ENCODE data around the gene ITGB1.
"Not testable (repeated sequence)": the region's sequence is repeated elsewhere in the genome, so short reads cannot be mapped to it uniquely, and the experiment has no call there.

Gene ITGB1

GRCh38 chr10:32958085-32959005, at the start of gene ITGB1:
Gene ITGB1 (minus strand): TSS chr10:32958230. CDS start chr10:32935558, 22,672 bp downstream.
- peak; percentile 62 for DNase-seq (ENCODE audit: low read depth in 2 of 2)

GRCh38 chr10:33006342-33006887, 48.4 kb upstream of the ITGB1 start:
- no peak for DNase-seq (ENCODE audit: low read depth in 2 of 2)

GRCh38 chr10:33005322-33006301, 47.6 kb upstream of the ITGB1 start:
- peak in 1 of 2 donors; percentile 15 for DNase-seq (ENCODE audit: low read depth in 2 of 2)

GRCh38 chr10:33001908-33002492, 44.0 kb upstream of the ITGB1 start:
- DNase-seq (ENCODE audit: low read depth in 2 of 2), result no peak

- not testable (repeated sequence) for DNase-seq (ENCODE audit: low read depth in 2 of 2)
These were observed 40.1 kb upstream of the ITGB1 start for GRCh38 chr10:32998060-32998581.

GRCh38 chr10:32995751-32996150, 37.7 kb upstream of the ITGB1 start:
- no peak for DNase-seq (ENCODE audit: low read depth in 2 of 2)

- DNase-seq (ENCODE audit: low read depth in 2 of 2), result no peak
These were observed 37.1 kb upstream of the ITGB1 start for GRCh38 chr10:32995066-32995622.

GRCh38 chr10:32994632-32995031, 36.6 kb upstream of the ITGB1 start:
- not testable (repeated sequence) for DNase-seq (ENCODE audit: low read depth in 2 of 2)

- DNase-seq (ENCODE audit: low read depth in 2 of 2), result not testable (repeated sequence)
These were observed 34.3 kb upstream of the ITGB1 start for GRCh38 chr10:32992310-32992709.

- no peak for DNase-seq (ENCODE audit: low read depth in 2 of 2)
These were observed 32.8 kb upstream of the ITGB1 start for GRCh38 chr10:32990811-32991210.

GRCh38 chr10:32988604-32989003, 30.6 kb upstream of the ITGB1 start:
- DNase-seq (ENCODE audit: low read depth in 2 of 2), result no peak

- no peak for DNase-seq (ENCODE audit: low read depth in 2 of 2)
These were observed 29.1 kb upstream of the ITGB1 start for GRCh38 chr10:32987172-32987571.

GRCh38 chr10:32985775-32986350, 27.8 kb upstream of the ITGB1 start:
- DNase-seq (ENCODE audit: low read depth in 2 of 2), result no peak

GRCh38 chr10:32985341-32985764, 27.3 kb upstream of the ITGB1 start:
- no peak for DNase-seq (ENCODE audit: low read depth in 2 of 2)

- no peak for DNase-seq (ENCODE audit: low read depth in 2 of 2)
These were observed 26.1 kb upstream of the ITGB1 start for GRCh38 chr10:32984003-32984600.

- DNase-seq (ENCODE audit: low read depth in 2 of 2), result no peak
These were observed 25.2 kb upstream of the ITGB1 start for GRCh38 chr10:32982911-32983909.

GRCh38 chr10:32982293-32982709, 24.3 kb upstream of the ITGB1 start:
- DNase-seq (ENCODE audit: low read depth in 2 of 2), result no peak

GRCh38 chr10:32981760-32982159, 23.7 kb upstream of the ITGB1 start:
- no peak for DNase-seq (ENCODE audit: low read depth in 2 of 2)

All from activated CD8-positive, alpha-beta memory T cell treated with anti-CD3 and anti-CD28 coated beads for 4 hours (primary cell).